Measurements from ENCODE around the gene PIGH. TPM values are rescaled to one million over a fixed set of nuclear protein-coding genes. Genes with fewer than 3 reads are reported as not detected.

The PIGH gene
- polyA plus RNA-seq, 2 of the 4 experiments (the other 2 are of a cell fraction), result 21.1 to 37.2 TPM

DNA sequence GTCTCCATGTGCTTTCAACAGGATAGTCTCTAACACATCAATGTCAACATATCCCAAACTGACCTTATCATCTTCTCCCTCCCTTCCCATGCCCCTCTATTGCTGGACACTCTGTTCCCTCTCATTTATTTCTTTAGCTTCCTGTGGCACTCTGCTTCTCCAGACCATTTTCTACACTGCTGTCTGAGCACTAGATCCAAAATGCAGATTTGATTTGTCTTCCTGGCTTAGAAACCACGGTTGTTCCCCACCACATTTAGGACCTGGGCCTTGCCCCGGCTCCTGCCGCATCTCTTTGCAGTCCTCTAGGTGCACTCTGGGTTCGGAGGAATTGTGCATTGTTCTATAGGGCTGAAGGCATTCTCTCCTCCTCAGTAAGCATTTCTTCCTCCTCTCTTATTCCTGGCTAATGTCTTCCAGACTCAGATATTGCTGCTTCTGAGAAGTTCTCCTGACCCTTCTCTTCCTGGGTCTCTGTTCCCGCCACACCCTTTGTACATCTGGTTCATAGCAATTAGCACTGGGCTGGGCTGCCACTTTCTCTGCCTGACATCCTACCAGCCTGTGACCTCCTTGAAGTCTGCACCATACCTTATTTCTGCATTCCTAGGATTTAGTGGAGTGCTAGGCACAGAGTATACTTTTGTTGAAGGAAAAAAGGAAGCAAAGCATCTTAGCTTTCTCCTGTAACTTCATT is 33.5 kb upstream of the PIGH start:
- TF ChIP-seq, protein P1, sequence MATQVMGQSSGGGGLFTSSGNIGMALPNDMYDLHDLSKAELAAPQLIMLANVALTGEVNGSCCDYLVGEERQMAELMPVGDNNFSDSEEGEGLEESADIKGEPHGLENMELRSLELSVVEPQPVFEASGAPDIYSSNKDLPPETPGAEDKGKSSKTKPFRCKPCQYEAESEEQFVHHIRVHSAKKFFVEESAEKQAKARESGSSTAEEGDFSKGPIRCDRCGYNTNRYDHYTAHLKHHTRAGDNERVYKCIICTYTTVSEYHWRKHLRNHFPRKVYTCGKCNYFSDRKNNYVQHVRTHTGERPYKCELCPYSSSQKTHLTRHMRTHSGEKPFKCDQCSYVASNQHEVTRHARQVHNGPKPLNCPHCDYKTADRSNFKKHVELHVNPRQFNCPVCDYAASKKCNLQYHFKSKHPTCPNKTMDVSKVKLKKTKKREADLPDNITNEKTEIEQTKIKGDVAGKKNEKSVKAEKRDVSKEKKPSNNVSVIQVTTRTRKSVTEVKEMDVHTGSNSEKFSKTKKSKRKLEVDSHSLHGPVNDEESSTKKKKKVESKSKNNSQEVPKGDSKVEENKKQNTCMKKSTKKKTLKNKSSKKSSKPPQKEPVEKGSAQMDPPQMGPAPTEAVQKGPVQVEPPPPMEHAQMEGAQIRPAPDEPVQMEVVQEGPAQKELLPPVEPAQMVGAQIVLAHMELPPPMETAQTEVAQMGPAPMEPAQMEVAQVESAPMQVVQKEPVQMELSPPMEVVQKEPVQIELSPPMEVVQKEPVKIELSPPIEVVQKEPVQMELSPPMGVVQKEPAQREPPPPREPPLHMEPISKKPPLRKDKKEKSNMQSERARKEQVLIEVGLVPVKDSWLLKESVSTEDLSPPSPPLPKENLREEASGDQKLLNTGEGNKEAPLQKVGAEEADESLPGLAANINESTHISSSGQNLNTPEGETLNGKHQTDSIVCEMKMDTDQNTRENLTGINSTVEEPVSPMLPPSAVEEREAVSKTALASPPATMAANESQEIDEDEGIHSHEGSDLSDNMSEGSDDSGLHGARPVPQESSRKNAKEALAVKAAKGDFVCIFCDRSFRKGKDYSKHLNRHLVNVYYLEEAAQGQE (IDR thresholded peaks at IDR 0.05), result no peak
- TF ChIP-seq EHF (CRISPR knock-in tag; IDR thresholded peaks at IDR 0.05) (no peak), HES2 (IDR thresholded peaks at IDR 0.05) (no peak), MAZ (IDR thresholded peaks at IDR 0.05; ENCODE audit: borderline replicate concordance, low read depth, low read length) (no peak), GATA3 (IDR thresholded peaks at IDR 0.05; ENCODE audit: borderline replicate concordance) (no peak), ZFP36 (IDR thresholded peaks at IDR 0.05; ENCODE audit: borderline replicate concordance, partially characterized antibody) (no peak), HOXA7 (CRISPR knock-in tag; IDR thresholded peaks at IDR 0.05) (no peak), RFX5 (IDR thresholded peaks at IDR 0.05) (no peak), CEBPB (IDR thresholded peaks at IDR 0.05) (no peak), FOSL2 (IDR thresholded peaks at IDR 0.05) (no peak), FOSL2 (CRISPR knock-in tag; IDR thresholded peaks at IDR 0.05) (no peak), RARB (CRISPR knock-in tag; IDR thresholded peaks at IDR 0.05) (no peak), EP300 (IDR thresholded peaks at IDR 0.05) (no peak), HOXB5 (CRISPR knock-in tag; IDR thresholded peaks at IDR 0.05) (no peak), NPAS2 (CRISPR knock-in tag; IDR thresholded peaks at IDR 0.05; ENCODE audit: borderline replicate concordance) (no peak), SREBF2 (IDR thresholded peaks at IDR 0.05) (no peak)
- TF ChIP-seq, protein P2, sequence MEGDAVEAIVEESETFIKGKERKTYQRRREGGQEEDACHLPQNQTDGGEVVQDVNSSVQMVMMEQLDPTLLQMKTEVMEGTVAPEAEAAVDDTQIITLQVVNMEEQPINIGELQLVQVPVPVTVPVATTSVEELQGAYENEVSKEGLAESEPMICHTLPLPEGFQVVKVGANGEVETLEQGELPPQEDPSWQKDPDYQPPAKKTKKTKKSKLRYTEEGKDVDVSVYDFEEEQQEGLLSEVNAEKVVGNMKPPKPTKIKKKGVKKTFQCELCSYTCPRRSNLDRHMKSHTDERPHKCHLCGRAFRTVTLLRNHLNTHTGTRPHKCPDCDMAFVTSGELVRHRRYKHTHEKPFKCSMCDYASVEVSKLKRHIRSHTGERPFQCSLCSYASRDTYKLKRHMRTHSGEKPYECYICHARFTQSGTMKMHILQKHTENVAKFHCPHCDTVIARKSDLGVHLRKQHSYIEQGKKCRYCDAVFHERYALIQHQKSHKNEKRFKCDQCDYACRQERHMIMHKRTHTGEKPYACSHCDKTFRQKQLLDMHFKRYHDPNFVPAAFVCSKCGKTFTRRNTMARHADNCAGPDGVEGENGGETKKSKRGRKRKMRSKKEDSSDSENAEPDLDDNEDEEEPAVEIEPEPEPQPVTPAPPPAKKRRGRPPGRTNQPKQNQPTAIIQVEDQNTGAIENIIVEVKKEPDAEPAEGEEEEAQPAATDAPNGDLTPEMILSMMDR (IDR thresholded peaks at IDR 0.05), result no peak
- no peaks in the 10 kb centered on the region for H3K9me3 ChIP-seq
- no peak overlapping the region for H3K4me2 ChIP-seq
- ChIA-PET CTCF (interaction anchor here (1.2 kb wide), 1 partner anchor 33 kb away, joined by 4 read pairs; no protein-coding TSS in a partner anchor), POLR2A (no interaction called here)
- DNase-seq (ENCODE audit: low read depth in 1 of 2, low spot score in 1 of 2) (no peak), FAIRE-seq (no peak), ATAC-seq (no peak)
- WGBS (ENCODE audit: missing lambda C conversion rate), result 65% methylated on average over 5 of the region's 5 CpGs
- H3K4me1 ChIP-seq, result peaks cover 5% of the 10 kb centered on the region; the same call in 2 of the 3 replicates
- H3K4me3 ChIP-seq, result no peak overlapping the region
- H3K27ac ChIP-seq, result no peak overlapping the region

DNA sequence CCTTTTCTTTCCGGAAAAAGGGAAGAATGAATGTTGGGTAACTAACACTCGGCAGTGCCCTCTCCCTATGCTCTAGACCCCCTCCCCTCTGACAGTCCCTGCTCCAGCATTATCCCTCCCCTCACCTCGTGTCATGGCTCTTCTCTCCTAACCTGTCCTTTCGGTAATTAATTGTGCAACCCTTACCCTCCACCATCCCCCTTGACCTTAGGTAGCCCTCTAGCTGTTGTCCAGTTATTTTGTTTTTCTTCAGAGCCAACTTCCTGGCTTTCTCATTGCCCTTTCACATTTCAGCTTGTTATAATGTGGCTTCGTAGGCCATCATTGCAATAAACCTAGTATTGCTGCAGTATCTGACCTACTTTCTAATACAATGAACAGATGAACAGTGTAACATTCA is 30.9 kb upstream of the PIGH start:
- Histone ChIP-seq H3K4me3 (no peak overlapping the region), H3K9me3 (no peaks in the 10 kb centered on the region), H3K4me1 (no peaks in the 10 kb centered on the region), H3K27ac (no peak overlapping the region), H3K4me2 (no peak overlapping the region)
- ChIA-PET POLR2A (no interaction called here), CTCF (interaction anchor here (1.5 to 2.1 kb wide), 5 partner anchors 12 to 73 kb away, joined by 3 to 12 read pairs (median 5); partner anchors contain the start of gene ARG2)
- TF ChIP-seq SREBF2 (IDR thresholded peaks at IDR 0.05) (no peak), TP53 (CRISPR knock-in tag; IDR thresholded peaks at IDR 0.05) (no peak), FOSB (CRISPR knock-in tag; IDR thresholded peaks at IDR 0.05) (no peak), HOXB13 (CRISPR knock-in tag; IDR thresholded peaks at IDR 0.05; ENCODE audit: low read depth) (no peak), ZC3H11A (IDR thresholded peaks at IDR 0.05) (no peak), KDM5A (IDR thresholded peaks at IDR 0.05) (no peak)
- TF ChIP-seq, protein P2 (IDR thresholded peaks at IDR 0.05), result no peak
- 62% methylated on average over 5 of the region's 5 CpGs for WGBS (ENCODE audit: missing lambda C conversion rate)
- no peak for DNase-seq (ENCODE audit: low read depth in 1 of 2, low spot score in 1 of 2)
- no peak for FAIRE-seq
- no peak for ATAC-seq
